NB4 (cell line): ENCODE measurements around the gene RCE1.

ENCODE experiments used
- POLR2A ChIP-seq: IDR thresholded peaks from 2 replicates; pipeline ENCODE4 v1.6.1; 2011; ENCODE audit warnings: mild to moderate bottlenecking; ENCODE audit not compliant: insufficient read length; ENCODE audit errors: extremely low read depth
- TF ChIP-seq, protein P1 (sequence below): IDR thresholded peaks from one replicate; pipeline ENCODE4 v1.5.1; 2012; ENCODE audit warnings: low read depth, low read length
- TF ChIP-seq, protein P2 (sequence below): IDR thresholded peaks from 2 replicates; pipeline ENCODE4 v1.6.1; 2011; ENCODE audit warnings: low read depth, low read length

DNA sequence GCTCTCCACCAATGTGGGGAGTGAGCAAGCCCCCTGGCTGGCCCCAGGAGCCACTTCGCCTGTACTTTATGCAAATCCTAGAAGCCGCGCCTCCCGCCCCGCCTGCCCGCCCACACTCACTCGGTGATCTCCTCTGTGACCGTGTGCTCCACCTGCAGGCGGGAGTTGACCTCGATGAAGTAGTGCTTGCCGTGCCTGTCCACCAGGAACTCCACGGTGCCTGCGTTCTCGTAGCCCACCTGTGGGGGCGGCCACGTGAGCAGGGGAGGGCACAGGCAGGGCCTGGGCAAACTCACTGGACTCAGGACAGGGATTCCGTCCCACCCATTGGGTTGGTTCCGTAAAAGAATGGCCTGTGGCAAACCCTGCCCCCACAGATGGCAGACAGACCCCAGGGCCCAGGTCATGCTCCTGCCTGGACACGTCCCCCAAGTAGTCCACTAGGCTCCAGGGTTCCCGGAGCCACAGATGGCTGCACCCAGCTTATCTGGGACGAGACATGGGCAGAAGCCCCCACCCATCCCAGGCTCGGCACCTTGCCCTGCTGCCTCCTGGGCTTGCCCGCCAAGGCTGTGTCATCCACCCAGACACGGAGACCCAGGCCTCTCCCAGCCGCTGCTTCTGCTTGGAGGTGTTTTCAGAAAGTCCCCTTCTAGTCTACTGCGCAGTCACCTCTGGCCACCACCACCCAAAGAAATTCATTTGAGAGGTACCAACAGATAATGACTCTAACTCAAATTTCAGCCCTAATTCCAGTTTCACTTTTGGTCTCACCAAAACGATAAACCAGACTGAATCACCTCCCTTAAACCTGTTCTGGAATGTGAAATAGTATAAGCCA lies 25.7 kb downstream of the RCE1 start:
- TF ChIP-seq, protein P1, sequence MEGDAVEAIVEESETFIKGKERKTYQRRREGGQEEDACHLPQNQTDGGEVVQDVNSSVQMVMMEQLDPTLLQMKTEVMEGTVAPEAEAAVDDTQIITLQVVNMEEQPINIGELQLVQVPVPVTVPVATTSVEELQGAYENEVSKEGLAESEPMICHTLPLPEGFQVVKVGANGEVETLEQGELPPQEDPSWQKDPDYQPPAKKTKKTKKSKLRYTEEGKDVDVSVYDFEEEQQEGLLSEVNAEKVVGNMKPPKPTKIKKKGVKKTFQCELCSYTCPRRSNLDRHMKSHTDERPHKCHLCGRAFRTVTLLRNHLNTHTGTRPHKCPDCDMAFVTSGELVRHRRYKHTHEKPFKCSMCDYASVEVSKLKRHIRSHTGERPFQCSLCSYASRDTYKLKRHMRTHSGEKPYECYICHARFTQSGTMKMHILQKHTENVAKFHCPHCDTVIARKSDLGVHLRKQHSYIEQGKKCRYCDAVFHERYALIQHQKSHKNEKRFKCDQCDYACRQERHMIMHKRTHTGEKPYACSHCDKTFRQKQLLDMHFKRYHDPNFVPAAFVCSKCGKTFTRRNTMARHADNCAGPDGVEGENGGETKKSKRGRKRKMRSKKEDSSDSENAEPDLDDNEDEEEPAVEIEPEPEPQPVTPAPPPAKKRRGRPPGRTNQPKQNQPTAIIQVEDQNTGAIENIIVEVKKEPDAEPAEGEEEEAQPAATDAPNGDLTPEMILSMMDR: peak; percentile 34
- TF ChIP-seq, protein P2, sequence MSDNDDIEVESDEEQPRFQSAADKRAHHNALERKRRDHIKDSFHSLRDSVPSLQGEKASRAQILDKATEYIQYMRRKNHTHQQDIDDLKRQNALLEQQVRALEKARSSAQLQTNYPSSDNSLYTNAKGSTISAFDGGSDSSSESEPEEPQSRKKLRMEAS: peak; percentile 46; the same call in 1 of the 2 replicates
- TF ChIP-seq POLR2A: no peak
